Measurements from ENCODE around the gene LSAMP.

LSAMP gene

GRCh38 chr3:116444115-116444747, 1.1 kb downstream of the LSAMP start:
- TF ChIP-seq, protein P1, sequence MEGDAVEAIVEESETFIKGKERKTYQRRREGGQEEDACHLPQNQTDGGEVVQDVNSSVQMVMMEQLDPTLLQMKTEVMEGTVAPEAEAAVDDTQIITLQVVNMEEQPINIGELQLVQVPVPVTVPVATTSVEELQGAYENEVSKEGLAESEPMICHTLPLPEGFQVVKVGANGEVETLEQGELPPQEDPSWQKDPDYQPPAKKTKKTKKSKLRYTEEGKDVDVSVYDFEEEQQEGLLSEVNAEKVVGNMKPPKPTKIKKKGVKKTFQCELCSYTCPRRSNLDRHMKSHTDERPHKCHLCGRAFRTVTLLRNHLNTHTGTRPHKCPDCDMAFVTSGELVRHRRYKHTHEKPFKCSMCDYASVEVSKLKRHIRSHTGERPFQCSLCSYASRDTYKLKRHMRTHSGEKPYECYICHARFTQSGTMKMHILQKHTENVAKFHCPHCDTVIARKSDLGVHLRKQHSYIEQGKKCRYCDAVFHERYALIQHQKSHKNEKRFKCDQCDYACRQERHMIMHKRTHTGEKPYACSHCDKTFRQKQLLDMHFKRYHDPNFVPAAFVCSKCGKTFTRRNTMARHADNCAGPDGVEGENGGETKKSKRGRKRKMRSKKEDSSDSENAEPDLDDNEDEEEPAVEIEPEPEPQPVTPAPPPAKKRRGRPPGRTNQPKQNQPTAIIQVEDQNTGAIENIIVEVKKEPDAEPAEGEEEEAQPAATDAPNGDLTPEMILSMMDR (IDR thresholded peaks at IDR 0.05; ENCODE audit: extremely low read depth, missing control alignments): no peak
- DNase-seq (ENCODE audit: low spot score): no peak

DNA sequence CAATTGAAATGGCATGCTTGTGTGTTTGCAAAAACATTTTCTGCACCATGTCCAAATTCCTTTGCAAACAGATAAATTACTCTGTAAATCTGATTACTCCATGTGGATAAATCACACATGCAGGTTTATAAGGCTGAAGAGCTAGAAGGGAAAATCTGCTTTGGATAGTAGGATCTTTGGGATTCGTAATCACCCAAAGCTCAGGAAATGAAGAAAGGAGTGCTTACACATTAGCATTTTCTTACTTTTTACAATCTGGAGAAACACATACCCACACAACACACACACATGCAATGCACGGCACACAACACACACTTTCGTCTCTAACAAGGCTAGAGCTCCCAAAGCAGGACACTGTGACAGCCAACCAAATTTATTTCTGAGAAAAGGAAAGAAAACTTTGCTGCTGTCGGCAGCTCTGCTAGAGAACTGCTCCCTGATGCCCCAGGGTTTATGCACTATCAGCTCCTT, 2.1 kb downstream of the LSAMP start:
- TF ChIP-seq, protein P1 (IDR thresholded peaks at IDR 0.05; ENCODE audit: extremely low read depth, missing control alignments): no peak
- DNase-seq (ENCODE audit: low spot score): no peak

GRCh38 chr3:116442331-116443021, 2.8 kb downstream of the LSAMP start:
- no peak for DNase-seq (ENCODE audit: low spot score)
- TF ChIP-seq, protein P1 (IDR thresholded peaks at IDR 0.05; ENCODE audit: extremely low read depth, missing control alignments): no peak

- TF ChIP-seq, protein P1 (IDR thresholded peaks at IDR 0.05; ENCODE audit: extremely low read depth, missing control alignments): no peak
- DNase-seq (ENCODE audit: low spot score): no peak
Measured at GRCh38 chr3:116441652-116442051, 3.6 kb downstream of the LSAMP start.

- DNase-seq (ENCODE audit: low spot score): no peak
- TF ChIP-seq, protein P1 (IDR thresholded peaks at IDR 0.05; ENCODE audit: extremely low read depth, missing control alignments): no peak
Measured at GRCh38 chr3:116440196-116440595, 5.1 kb downstream of the LSAMP start.

GRCh38 chr3:116433552-116433951, 11.7 kb downstream of the LSAMP start:
- DNase-seq (ENCODE audit: low spot score): no peak
- TF ChIP-seq, protein P1 (IDR thresholded peaks at IDR 0.05; ENCODE audit: extremely low read depth, missing control alignments): no peak

DNA sequence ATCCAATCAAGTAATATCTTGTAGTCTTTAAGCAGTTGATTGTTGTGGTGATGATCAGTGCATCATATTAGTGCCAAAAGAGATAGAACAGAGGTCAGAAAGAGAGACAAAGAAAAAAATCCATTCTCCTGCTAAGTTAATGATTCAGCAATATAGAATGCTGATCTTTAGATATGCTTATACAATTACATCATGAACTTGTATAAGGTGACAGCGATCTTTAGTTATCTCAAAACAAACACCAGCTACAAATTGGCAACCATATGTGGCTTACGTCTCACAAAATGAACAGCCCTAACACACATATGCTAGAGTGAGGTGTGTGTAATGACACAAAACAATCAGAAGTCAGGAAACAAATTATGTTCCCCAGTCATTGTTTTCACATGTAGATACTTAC, 12.5 kb downstream of the LSAMP start:
- DNase-seq (ENCODE audit: low spot score): no peak
- TF ChIP-seq, protein P1 (IDR thresholded peaks at IDR 0.05; ENCODE audit: extremely low read depth, missing control alignments): no peak

All from GM20000 (cell line).